Neural crest cell (in vitro differentiated cells): ENCODE measurements around the gene HRNR. TPM values are rescaled to one million over a fixed set of nuclear protein-coding genes. Genes with fewer than 3 reads are reported as not detected.

Source experiments
- DNase-seq: peaks from one replicate; pipeline ENCODE4 v3.0.0; 2021; ENCODE audit warnings: low read depth, mixed read lengths, low spot score
- H3K27ac Mint-ChIP-seq: one replicate; pipeline ENCODE4 v1.8.0; 2021; ENCODE audit warnings: mild to moderate bottlenecking, mixed read lengths; ENCODE audit not compliant: unreplicated experiment
- H3K27me3 Mint-ChIP-seq: 2 replicates; pipeline ENCODE4 v1.8.0; 2021; ENCODE audit warnings: low read depth, mild to moderate bottlenecking, mixed read lengths
- H3K36me3 Mint-ChIP-seq: 2 replicates; pipeline ENCODE4 v1.8.0; 2021; ENCODE audit warnings: low read depth, mild to moderate bottlenecking, mixed read lengths
- H3K4me1 Mint-ChIP-seq: 2 replicates; pipeline ENCODE4 v1.8.0; 2021; ENCODE audit warnings: mixed read lengths
- H3K4me3 Mint-ChIP-seq: one replicate; pipeline ENCODE4 v1.8.0; 2021; ENCODE audit warnings: mild to moderate bottlenecking, mixed read lengths
- H3K9me3 Mint-ChIP-seq: 2 replicates; pipeline ENCODE4 v1.8.0; 2021; ENCODE audit warnings: mixed read lengths
- total RNA-seq: library from RNA; stranded (reverse); gene quantifications from 2 replicates; pipeline ENCODE4 v1.2.1, GENCODE V29; 2021
- TF ChIP-seq, protein P1 (sequence below): fragments of 200-600 bp; sonication (generic); conservative IDR thresholded peaks from 2 replicates; pipeline ENCODE4 v1.5.0; 2021; ENCODE audit warnings: antibody characterized with exemption, mild to moderate bottlenecking

The HRNR gene
- total RNA-seq, 1 donor from 2014 or later, result not detected

DNA sequence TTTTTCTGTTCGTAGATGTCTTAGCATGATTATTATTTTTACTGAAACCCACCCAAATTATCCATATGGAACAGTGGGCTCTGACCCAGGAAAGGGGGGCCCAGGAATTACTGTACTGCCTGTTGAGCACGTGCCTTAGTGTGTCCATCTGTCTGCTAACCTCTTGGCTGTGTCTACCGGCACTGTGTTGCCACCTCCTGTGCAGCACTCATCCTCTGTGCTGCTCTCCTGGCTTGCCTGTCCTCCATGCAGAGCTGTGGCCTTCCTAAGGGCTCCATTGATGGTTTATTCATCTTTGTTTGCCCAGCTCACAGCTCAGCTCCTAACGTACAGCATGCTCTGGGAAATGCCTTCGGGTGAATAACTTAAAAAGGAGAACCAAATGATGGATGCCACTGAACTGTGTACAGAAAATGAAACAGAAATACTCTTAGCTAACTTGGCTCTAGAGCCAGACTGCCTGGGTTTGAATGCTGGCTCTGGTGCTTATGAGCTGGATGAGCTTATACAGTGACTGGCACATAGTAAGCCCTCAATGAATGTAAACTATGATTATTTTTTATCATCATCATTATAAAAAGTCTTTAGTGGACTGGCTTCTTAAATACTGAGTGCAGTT is 53.6 kb downstream of the HRNR start:
- no peak overlapping the region for H3K4me3 Mint-ChIP-seq
- H3K36me3 Mint-ChIP-seq, result no peaks in the 10 kb centered on the region
- TF ChIP-seq, protein P1, sequence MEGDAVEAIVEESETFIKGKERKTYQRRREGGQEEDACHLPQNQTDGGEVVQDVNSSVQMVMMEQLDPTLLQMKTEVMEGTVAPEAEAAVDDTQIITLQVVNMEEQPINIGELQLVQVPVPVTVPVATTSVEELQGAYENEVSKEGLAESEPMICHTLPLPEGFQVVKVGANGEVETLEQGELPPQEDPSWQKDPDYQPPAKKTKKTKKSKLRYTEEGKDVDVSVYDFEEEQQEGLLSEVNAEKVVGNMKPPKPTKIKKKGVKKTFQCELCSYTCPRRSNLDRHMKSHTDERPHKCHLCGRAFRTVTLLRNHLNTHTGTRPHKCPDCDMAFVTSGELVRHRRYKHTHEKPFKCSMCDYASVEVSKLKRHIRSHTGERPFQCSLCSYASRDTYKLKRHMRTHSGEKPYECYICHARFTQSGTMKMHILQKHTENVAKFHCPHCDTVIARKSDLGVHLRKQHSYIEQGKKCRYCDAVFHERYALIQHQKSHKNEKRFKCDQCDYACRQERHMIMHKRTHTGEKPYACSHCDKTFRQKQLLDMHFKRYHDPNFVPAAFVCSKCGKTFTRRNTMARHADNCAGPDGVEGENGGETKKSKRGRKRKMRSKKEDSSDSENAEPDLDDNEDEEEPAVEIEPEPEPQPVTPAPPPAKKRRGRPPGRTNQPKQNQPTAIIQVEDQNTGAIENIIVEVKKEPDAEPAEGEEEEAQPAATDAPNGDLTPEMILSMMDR, result no peak
- DNase-seq, result no peak
- H3K27ac Mint-ChIP-seq, result no peak overlapping the region
- H3K9me3 Mint-ChIP-seq, result peaks cover 18% of the 10 kb centered on the region
- no peaks in the 10 kb centered on the region for H3K4me1 Mint-ChIP-seq
- H3K27me3 Mint-ChIP-seq, result no peaks in the 10 kb centered on the region

DNA sequence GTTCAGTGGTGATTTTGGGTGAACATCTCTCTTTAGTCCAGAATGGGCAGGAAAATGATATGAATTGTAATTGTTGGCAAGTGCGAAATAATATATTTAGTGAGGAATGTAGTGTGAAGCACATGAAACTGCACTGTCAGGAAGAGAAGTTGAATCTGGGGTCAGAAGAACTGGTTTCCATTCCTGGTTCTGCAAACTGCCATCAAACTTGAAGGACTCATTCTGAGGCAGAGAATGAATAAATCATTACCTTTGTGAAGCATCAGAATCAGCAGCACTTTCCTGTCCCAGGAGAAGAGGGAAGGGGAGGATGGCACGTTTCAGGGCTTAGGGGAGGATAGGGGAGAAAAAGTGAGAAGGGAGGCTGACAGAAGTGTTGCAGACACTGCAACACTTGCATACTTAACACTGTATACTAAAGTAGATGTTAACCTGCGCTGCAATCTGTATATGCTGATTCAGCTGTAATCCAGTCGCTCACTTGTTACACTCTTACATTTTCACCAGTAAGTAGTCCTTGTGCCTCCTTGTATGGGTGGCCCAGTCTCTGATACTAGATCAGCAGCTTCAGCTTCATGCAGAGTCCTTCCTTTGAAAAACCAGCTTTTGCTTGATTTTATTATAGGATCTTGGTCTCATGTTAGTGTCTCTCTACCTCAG is 54.5 kb downstream of the HRNR start:
- Mint-ChIP-seq H3K27ac (no peak overlapping the region), H3K4me3 (no peak overlapping the region), H3K4me1 (no peaks in the 10 kb centered on the region), H3K9me3 (peaks cover 16% of the 10 kb centered on the region), H3K27me3 (no peaks in the 10 kb centered on the region), H3K36me3 (no peaks in the 10 kb centered on the region)
- TF ChIP-seq, protein P1, result no peak
- no peak for DNase-seq

DNA sequence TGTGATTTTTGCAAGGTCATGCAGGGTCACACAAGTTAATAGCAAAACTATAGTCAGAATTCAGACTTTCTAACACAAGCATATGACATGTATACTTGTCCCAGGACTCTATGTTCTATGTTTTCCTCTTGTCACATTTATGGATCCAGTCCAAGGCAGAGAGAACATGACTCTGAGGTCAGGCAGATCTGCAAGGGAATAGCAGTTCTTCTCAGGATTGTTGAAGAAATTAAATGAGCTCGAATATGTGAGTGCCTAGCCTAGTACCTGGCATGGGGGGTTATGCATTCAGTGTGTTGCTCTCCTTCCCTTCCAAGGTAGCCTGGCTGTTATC is 55.5 kb downstream of the HRNR start:
- Mint-ChIP-seq H3K4me3 (no peak overlapping the region), H3K27me3 (no peaks in the 10 kb centered on the region), H3K9me3 (peaks cover 21% of the 10 kb centered on the region), H3K4me1 (no peaks in the 10 kb centered on the region), H3K27ac (no peak overlapping the region), H3K36me3 (peaks cover 4% of the 10 kb centered on the region)
- TF ChIP-seq, protein P1, result no peak
- DNase-seq, result no peak

DNA sequence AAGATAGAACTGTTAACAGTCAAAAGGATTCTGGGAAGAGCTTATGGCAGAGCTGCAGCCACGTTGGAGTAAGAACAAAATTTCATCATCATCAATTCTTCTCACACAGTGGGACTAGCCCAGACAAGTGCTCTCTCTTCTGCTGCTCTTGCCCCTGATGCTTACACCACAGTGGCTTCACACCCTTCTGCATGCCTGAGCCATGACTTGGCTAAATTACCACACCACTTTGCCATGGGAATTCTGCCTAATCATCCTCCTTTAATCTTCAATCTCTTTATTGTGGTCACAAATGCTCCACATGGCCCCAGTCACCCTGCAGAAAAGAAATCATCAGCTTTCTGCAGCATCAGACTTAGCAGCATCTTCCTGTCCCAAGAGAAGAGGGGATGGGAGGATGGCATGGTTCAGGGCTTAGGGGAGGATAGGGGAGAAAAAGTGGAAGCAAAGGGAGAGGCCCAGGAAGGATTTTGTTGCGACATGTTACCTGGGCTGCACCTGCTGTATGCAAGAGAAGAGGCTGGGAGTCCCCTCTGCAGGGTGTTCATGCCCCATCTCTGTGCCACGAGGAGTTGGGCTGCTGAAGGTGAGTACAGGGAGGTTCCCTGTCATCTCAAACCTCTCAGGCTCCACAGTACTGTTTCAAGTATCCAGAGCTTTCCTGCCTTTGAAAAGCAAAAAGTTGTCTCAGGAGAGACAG is 56.0 kb downstream of the HRNR start:
- Mint-ChIP-seq H3K36me3 (peaks cover 4% of the 10 kb centered on the region), H3K9me3 (peaks cover 18% of the 10 kb centered on the region), H3K27me3 (no peaks in the 10 kb centered on the region), H3K4me1 (no peaks in the 10 kb centered on the region), H3K27ac (no peak overlapping the region), H3K4me3 (no peak overlapping the region)
- TF ChIP-seq, protein P1, result no peak
- no peak for DNase-seq

DNA sequence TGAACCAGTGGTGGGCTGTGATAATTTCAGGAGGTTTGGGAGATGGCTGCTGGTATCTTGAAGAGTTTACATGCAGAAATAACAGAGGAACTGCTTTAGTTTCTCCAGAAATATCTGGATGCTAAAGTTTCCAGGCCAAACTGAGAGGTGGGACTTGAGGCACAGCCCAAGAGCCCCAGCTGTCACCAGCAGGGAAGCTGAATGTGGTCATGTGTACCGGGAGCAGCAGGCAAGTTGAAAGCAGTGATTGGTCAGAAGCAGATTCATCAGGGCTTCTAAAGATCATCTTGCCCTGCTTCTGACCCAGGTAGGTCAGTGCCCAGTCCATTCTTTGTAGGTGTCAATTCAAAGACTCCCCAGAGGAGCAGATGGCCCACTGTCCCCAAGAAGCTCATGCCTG is 57.0 kb downstream of the HRNR start:
- no peaks in the 10 kb centered on the region for H3K4me1 Mint-ChIP-seq
- H3K36me3 Mint-ChIP-seq, result peaks cover 4% of the 10 kb centered on the region
- no peak for DNase-seq
- TF ChIP-seq, protein P1, result no peak
- H3K9me3 Mint-ChIP-seq, result peaks cover 18% of the 10 kb centered on the region
- H3K4me3 Mint-ChIP-seq, result no peak overlapping the region
- H3K27me3 Mint-ChIP-seq, result no peaks in the 10 kb centered on the region
- no peak overlapping the region for H3K27ac Mint-ChIP-seq
